PC-9 (cell line): ENCODE data around the gene UMAD1.

Experiments used
- CTCF ChIP-seq: fragments of 200-600 bp; sonication (generic); conservative IDR thresholded peaks from 2 replicates; pipeline ENCODE4 v1.6.1; 2017; ENCODE audit warnings: mixed run types, antibody characterized with exemption, mild to moderate bottlenecking, moderate library complexity
- EZH2 ChIP-seq: fragments of 200-600 bp; sonication (generic); IDR thresholded peaks from 2 replicates; pipeline ENCODE4 v1.8.0; 2017; ENCODE audit warnings: antibody characterized with exemption, low read depth

GRCh38 chr7:7895754-7896153, 255.2 kb downstream of the UMAD1 start:
- TF ChIP-seq CTCF (no peak), EZH2 (no peak)
